ENCODE measurements around the gene PCDH1. TPM values are rescaled to one million over a fixed set of nuclear protein-coding genes. Genes with fewer than 3 reads are reported as not detected.

PCDH1 gene
- total and polyA plus RNA-seq, 10 donors = 0.30 to 11.4 (median 5.3) TPM

- Histone ChIP-seq H3K27me3 (replicated peaks in 1 of 7) (no peaks in the 10 kb centered on the region), H3K9me3 (no peaks in the 10 kb centered on the region), H3K4me3 (no peak overlapping the region), H3K36me3 (peaks cover 4 to 13% (median 9%) of the 10 kb centered on the region in 6 donors), H3K27ac (no peak overlapping the region), H3K4me1 (peaks cover 14 to 43% (median 32%) of the 10 kb centered on the region in 6 donors)
- no peak for DNase-seq
- 80 to 94% (median 87%) methylated on average over 2 of the region's 2 CpGs for WGBS, 5 donors
- TF ChIP-seq POLR2AphosphoS5 (IDR thresholded peaks at IDR 0.05) (no peak), CTCF (IDR thresholded peaks at IDR 0.05 in 8 of 11, conservative IDR thresholded peaks at IDR 0.05 in 3 of 11) (no peak), POLR2A (IDR thresholded peaks at IDR 0.05) (no peak)
- intact Hi-C loops (cut with DNase I; ENCODE audit: low total_unique reads) = no loop called here
These were observed 42.6 kb upstream of the PCDH1 start for GRCh38 chr5:141920771-141921170.

- WGBS, 5 donors = 92 to 98% (median 93%) methylated on average over 8 of the region's 8 CpGs
These were observed 41.3 kb upstream of the PCDH1 start for GRCh38 chr5:141919218-141920119.

GRCh38 chr5:141917760-141918159 lies 39.5 kb upstream of the PCDH1 start:
- H3K4me3 ChIP-seq = no peak overlapping the region
- no peaks in the 10 kb centered on the region for H3K36me3 ChIP-seq
- peaks cover 8 to 37% (median 24%) of the 10 kb centered on the region in 6 donors for H3K4me1 ChIP-seq
- DNase-seq = no peak
- H3K27me3 ChIP-seq (replicated peaks in 1 of 7) = peaks cover 0 to 22% (median 0%) of the 10 kb centered on the region in 7 donors
- intact Hi-C loops (cut with DNase I; ENCODE audit: low total_unique reads) = no loop called here
- no peak for TF ChIP-seq POLR2A (IDR thresholded peaks at IDR 0.05)
- no peak for TF ChIP-seq POLR2AphosphoS5 (IDR thresholded peaks at IDR 0.05)
- TF ChIP-seq CTCF (IDR thresholded peaks at IDR 0.05 in 8 of 11, conservative IDR thresholded peaks at IDR 0.05 in 3 of 11) = no peak
- WGBS, 5 donors = 84 to 94% (median 86%) methylated on average over 5 of the region's 5 CpGs
- H3K27ac ChIP-seq = no peak overlapping the region
- no peaks in the 10 kb centered on the region for H3K9me3 ChIP-seq

More at GRCh38 chr5:141919218-141920119, 41.3 kb upstream of the PCDH1 start:
- intact Hi-C loops (cut with DNase I; ENCODE audit: low total_unique reads) = no loop called here
- H3K9me3 ChIP-seq = no peaks in the 10 kb centered on the region
- no peak overlapping the region for H3K4me3 ChIP-seq
- TF ChIP-seq POLR2AphosphoS5 (IDR thresholded peaks at IDR 0.05) (no peak), CTCF (IDR thresholded peaks at IDR 0.05 in 8 of 11, conservative IDR thresholded peaks at IDR 0.05 in 3 of 11) (no peak), POLR2A (IDR thresholded peaks at IDR 0.05) (no peak)
- DNase-seq = no peak
- H3K27me3 ChIP-seq (replicated peaks in 1 of 7) = peaks cover 0 to 5% (median 0%) of the 10 kb centered on the region in 7 donors
- peaks cover 4 to 36% (median 22%) of the 10 kb centered on the region in 6 donors for H3K4me1 ChIP-seq
- no peaks in the 10 kb centered on the region for H3K36me3 ChIP-seq
- H3K27ac ChIP-seq = no peak overlapping the region

- Histone ChIP-seq H3K27ac (no peak overlapping the region), H3K9me3 (no peaks in the 10 kb centered on the region), H3K4me1 (peaks cover 8 to 32% (median 19%) of the 10 kb centered on the region in 6 donors), H3K4me3 (no peak overlapping the region), H3K27me3 (replicated peaks in 1 of 7) (peaks cover 0 to 30% (median 0%) of the 10 kb centered on the region in 7 donors), H3K36me3 (no peaks in the 10 kb centered on the region)
- intact Hi-C loops (cut with DNase I; ENCODE audit: low total_unique reads) = no loop called here
- no peak for TF ChIP-seq POLR2AphosphoS5 (IDR thresholded peaks at IDR 0.05)
- no peak for DNase-seq
- 60 to 70% (median 61%) methylated on average over 2 of the region's 2 CpGs for whole genome bisulfite sequencing, 5 donors
These were observed 38.3 kb upstream of the PCDH1 start for GRCh38 chr5:141916522-141916921.
